ENCODE results near the gene GRPEL2.

GRPEL2 gene

GRCh38 chr5:149310947-149311658 is 34.2 kb upstream of the GRPEL2 start:
- CTCF ChIA-PET: interaction anchor here (0.6 to 3.5 kb wide), 3 partner anchors 20 to 123 kb away, joined by 3 to 13 read pairs (median 5); no protein-coding TSS in a partner anchor
- POLR2A ChIA-PET: interaction anchor here (0.7 kb wide), 1 partner anchor 34 kb away, joined by 3 read pairs; the partner anchor contains the start of gene GRPEL2
- Histone ChIP-seq H3K27ac (ENCODE audit: extremely low read depth, low read depth, low read length) (no peak overlapping the region), H3K4me1 (ENCODE audit: control insufficient read depth, insufficient read depth, low read length) (no peaks in the 10 kb centered on the region), H3K36me3 (ENCODE audit: control insufficient read depth in 2 of 2, insufficient read depth in 1 of 2, low read length in 2 of 2) (no peaks in the 10 kb centered on the region), H3K9me3 (ENCODE audit: control insufficient read depth, insufficient read depth, low read depth, low read length) (no peaks in the 10 kb centered on the region), H3K4me3 (ENCODE audit: low read depth, low read length) (no peak overlapping the region)
- TF ChIP-seq, protein P1, sequence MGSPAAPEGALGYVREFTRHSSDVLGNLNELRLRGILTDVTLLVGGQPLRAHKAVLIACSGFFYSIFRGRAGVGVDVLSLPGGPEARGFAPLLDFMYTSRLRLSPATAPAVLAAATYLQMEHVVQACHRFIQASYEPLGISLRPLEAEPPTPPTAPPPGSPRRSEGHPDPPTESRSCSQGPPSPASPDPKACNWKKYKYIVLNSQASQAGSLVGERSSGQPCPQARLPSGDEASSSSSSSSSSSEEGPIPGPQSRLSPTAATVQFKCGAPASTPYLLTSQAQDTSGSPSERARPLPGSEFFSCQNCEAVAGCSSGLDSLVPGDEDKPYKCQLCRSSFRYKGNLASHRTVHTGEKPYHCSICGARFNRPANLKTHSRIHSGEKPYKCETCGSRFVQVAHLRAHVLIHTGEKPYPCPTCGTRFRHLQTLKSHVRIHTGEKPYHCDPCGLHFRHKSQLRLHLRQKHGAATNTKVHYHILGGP (tag by site-specific recombination; IDR thresholded peaks at IDR 0.05): no peak
- TF ChIP-seq, protein P2, sequence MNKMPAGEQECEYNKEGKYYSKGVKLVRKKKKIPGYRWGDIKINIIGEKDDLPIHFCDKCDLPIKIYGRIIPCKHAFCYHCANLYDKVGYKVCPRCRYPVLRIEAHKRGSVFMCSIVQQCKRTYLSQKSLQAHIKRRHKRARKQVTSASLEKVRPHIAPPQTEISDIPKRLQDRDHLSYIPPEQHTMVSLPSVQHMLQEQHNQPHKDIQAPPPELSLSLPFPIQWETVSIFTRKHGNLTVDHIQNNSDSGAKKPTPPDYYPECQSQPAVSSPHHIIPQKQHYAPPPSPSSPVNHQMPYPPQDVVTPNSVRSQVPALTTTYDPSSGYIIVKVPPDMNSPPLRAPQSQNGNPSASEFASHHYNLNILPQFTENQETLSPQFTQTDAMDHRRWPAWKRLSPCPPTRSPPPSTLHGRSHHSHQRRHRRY (tag by site-specific recombination; IDR thresholded peaks at IDR 0.05): no peak
- no peak for TF ChIP-seq ZFHX2 (tag by site-specific recombination; conservative IDR thresholded peaks at IDR 0.05)
- no peak for TF ChIP-seq ZNF501 (tag by site-specific recombination; IDR thresholded peaks at IDR 0.05)
- no peak for TF ChIP-seq ZNF426 (tag by site-specific recombination; IDR thresholded peaks at IDR 0.05)
- TF ChIP-seq ZNF266 (tag by site-specific recombination; IDR thresholded peaks at IDR 0.05; ENCODE audit: low read depth): no peak
- no peak for TF ChIP-seq ZNF391 (tag by site-specific recombination; IDR thresholded peaks at IDR 0.05; ENCODE audit: borderline replicate concordance, low read depth)
- TF ChIP-seq GLIS2 (tag by site-specific recombination; IDR thresholded peaks at IDR 0.05): no peak
- TF ChIP-seq ZNF404 (tag by site-specific recombination; IDR thresholded peaks at IDR 0.05): no peak
- TF ChIP-seq ZSCAN5A (tag by site-specific recombination; IDR thresholded peaks at IDR 0.05): no peak
- TF ChIP-seq ZNF830 (tag by site-specific recombination; IDR thresholded peaks at IDR 0.05; ENCODE audit: low read depth): no peak
- TF ChIP-seq KLF16 (tag by site-specific recombination; IDR thresholded peaks at IDR 0.05): no peak; the same call in 1 of the 2 replicates
- no peak for TF ChIP-seq SP3 (tag by site-specific recombination; IDR thresholded peaks at IDR 0.05)
- TF ChIP-seq, protein P3, sequence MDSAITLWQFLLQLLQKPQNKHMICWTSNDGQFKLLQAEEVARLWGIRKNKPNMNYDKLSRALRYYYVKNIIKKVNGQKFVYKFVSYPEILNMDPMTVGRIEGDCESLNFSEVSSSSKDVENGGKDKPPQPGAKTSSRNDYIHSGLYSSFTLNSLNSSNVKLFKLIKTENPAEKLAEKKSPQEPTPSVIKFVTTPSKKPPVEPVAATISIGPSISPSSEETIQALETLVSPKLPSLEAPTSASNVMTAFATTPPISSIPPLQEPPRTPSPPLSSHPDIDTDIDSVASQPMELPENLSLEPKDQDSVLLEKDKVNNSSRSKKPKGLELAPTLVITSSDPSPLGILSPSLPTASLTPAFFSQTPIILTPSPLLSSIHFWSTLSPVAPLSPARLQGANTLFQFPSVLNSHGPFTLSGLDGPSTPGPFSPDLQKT (IDR thresholded peaks at IDR 0.05; ENCODE audit: borderline replicate concordance, low read depth, low read length): no peak
- TF ChIP-seq GLIS1 (tag by site-specific recombination; IDR thresholded peaks at IDR 0.05): no peak
- TF ChIP-seq ZNF670 (tag by site-specific recombination; IDR thresholded peaks at IDR 0.05; ENCODE audit: low read depth): no peak
- TF ChIP-seq HOXA7 (CRISPR knock-in tag; IDR thresholded peaks at IDR 0.05; ENCODE audit: borderline replicate concordance): no peak
- no peak for TF ChIP-seq IKZF3 (tag by site-specific recombination; IDR thresholded peaks at IDR 0.05)
- TF ChIP-seq ZNF600 (tag by site-specific recombination; IDR thresholded peaks at IDR 0.05): peak; percentile 47; the same call in 1 of the 2 replicates
- peak; percentile 67; the same call in 1 of the 2 replicates for TF ChIP-seq SCRT2 (tag by site-specific recombination; IDR thresholded peaks at IDR 0.05)
- no peak for TF ChIP-seq ZNF121 (tag by site-specific recombination; IDR thresholded peaks at IDR 0.05)
- TF ChIP-seq SP7 (tag by site-specific recombination; IDR thresholded peaks at IDR 0.05): peak; percentile 54; the same call in 1 of the 2 replicates
- 0 out of 2 replicates have a peak, but pooled peaks have one; percentile 13 for TF ChIP-seq ZNF692 (tag by site-specific recombination; IDR thresholded peaks at IDR 0.05)
- TF ChIP-seq ZBTB21 (tag by site-specific recombination; IDR thresholded peaks at IDR 0.05): 0 out of 2 replicates have a peak, but pooled peaks have one; percentile 4
- no peak for TF ChIP-seq ZNF423 (tag by site-specific recombination; IDR thresholded peaks at IDR 0.05)
- no peak for TF ChIP-seq ZNF544 (tag by site-specific recombination; IDR thresholded peaks at IDR 0.05)
- TF ChIP-seq KLF9 (tag by site-specific recombination; IDR thresholded peaks at IDR 0.05; ENCODE audit: low read depth): peak; percentile 28; the same call in 1 of the 2 replicates
- no peak for TF ChIP-seq ZNF174 (tag by site-specific recombination; IDR thresholded peaks at IDR 0.05)
- no peak for TF ChIP-seq ZNF837 (tag by site-specific recombination; IDR thresholded peaks at IDR 0.05)
- no peak for TF ChIP-seq ZNF610 (tag by site-specific recombination; IDR thresholded peaks at IDR 0.05; ENCODE audit: borderline replicate concordance)
- TF ChIP-seq ZNF510 (tag by site-specific recombination; IDR thresholded peaks at IDR 0.05; ENCODE audit: insufficient replicate concordance): no peak
- TF ChIP-seq ZNF654 (tag by site-specific recombination; IDR thresholded peaks at IDR 0.05; ENCODE audit: low read depth): no peak
- no peak for TF ChIP-seq ZNF585B (tag by site-specific recombination; IDR thresholded peaks at IDR 0.05)
